Panc1 (cell line): ENCODE results near the gene CES2. TPM values are rescaled to one million over a fixed set of nuclear protein-coding genes. Genes with fewer than 3 reads are reported as not detected.

Experiments
- ATAC-seq: fragments of 200-7000 bp; cut with Tn5 transposase; 2 replicates; pipeline ENCODE4 v1.9.1; 2020; ENCODE audit warnings: mild to moderate bottlenecking, moderate library complexity
- BruUV-seq: library from RNA; stranded (reverse); fragments of 400-500 nt; replicated peaks from 2 replicates; lab custom pipeline; 2021; lab: Mats Ljungman, UMichigan
- CTCF ChIA-PET: fragments of 300-600 bp; sonication (Branson Sonifier 250); formaldehyde crosslinking; loops from one replicate; lab custom pipeline; 2022; ENCODE audit warnings: antibody characterized with exemption; lab: Charles Lee
- POLR2A ChIA-PET: fragments of 300-600 bp; sonication (Branson Sonifier 250); formaldehyde crosslinking; loops from one replicate; lab custom pipeline; 2022; ENCODE audit warnings: antibody characterized with exemption; lab: Charles Lee
- DNase-seq: peaks from one replicate; pipeline ENCODE4 v3.0.0-alpha.2; 2010; ENCODE audit warnings: low read depth, low spot score
- H3K27ac ChIP-seq: 2 replicates; pipeline ENCODE4 v1.5.1; 2011; ENCODE audit warnings: mild to moderate bottlenecking, low read length, inconsistent platforms
- H3K27me3 ChIP-seq: fragments of 200-500 bp; sonication (Bioruptor generic); 2 replicates; pipeline ENCODE4 v1.6.0; 2014; ENCODE audit warnings: low read length, inconsistent platforms; ENCODE audit not compliant: control insufficient read depth, insufficient read depth
- H3K36me3 ChIP-seq: fragments of 200-500 bp; sonication (Bioruptor generic); 2 replicates; pipeline ENCODE4 v1.5.1; 2014; ENCODE audit warnings: inconsistent platforms, mild to moderate bottlenecking, low read length, moderate library complexity; ENCODE audit not compliant: control insufficient read depth, insufficient read depth
- H3K4me1 ChIP-seq: 2 replicates; pipeline ENCODE4 v1.5.1; 2011; ENCODE audit warnings: inconsistent platforms, mild to moderate bottlenecking, low read length, moderate library complexity; ENCODE audit not compliant: control insufficient read depth, insufficient read depth
- H3K4me3 ChIP-seq, 2 experiments: 2 replicates each; pipeline ENCODE4 v1.5.1; 2011 to 2012; ENCODE audit warnings: low read depth in 2 of 2, low read length in 2 of 2, mild to moderate bottlenecking in 2 of 2, inconsistent platforms in 1 of 2, moderate library complexity in 1 of 2
- H3K9me3 ChIP-seq: fragments of 200-500 bp; sonication (Bioruptor generic); 2 replicates; pipeline ENCODE4 v1.5.1; 2014; ENCODE audit warnings: low read depth, mild to moderate bottlenecking, inconsistent platforms, low read length, moderate library complexity; ENCODE audit not compliant: control insufficient read depth, insufficient read depth
- POLR2AphosphoS5 ChIP-seq: IDR thresholded peaks from 2 replicates; pipeline ENCODE4 v1.6.1; 2012; ENCODE audit warnings: mild to moderate bottlenecking, low read depth, low read length, moderate library complexity
- REST ChIP-seq, 2 experiments: IDR thresholded peaks; 2 replicates each; pipeline ENCODE4 v1.6.1; 2011 to 2012; ENCODE audit warnings: low read depth in 2 of 2, control low read depth in 1 of 2, low read length in 1 of 2, mild to moderate bottlenecking in 1 of 2, moderate library complexity in 1 of 2; ENCODE audit not compliant: insufficient read depth in 1 of 2
- SIN3A ChIP-seq: IDR thresholded peaks from 2 replicates; pipeline ENCODE4 v1.6.1; 2012; ENCODE audit warnings: low read depth, mild to moderate bottlenecking, low read length, moderate library complexity, borderline replicate concordance; ENCODE audit not compliant: insufficient read depth
- TCF7L2 ChIP-seq: IDR thresholded peaks from 2 replicates; pipeline ENCODE4 v1.6.1; 2011; ENCODE audit warnings: mild to moderate bottlenecking, low read depth, low read length, inconsistent platforms
- in situ Hi-C: cut with HindIII; loops from 2 replicates; pipeline ENCODE4 v1.10.0; 2016; ENCODE audit warnings: low sequenced_read_pairs, low pct_unique_long_range_greater_than_20kb
- intact Hi-C: fragments of 100-400 bp; cut with micrococcal nuclease; formaldehyde crosslinking; loops from one replicate; pipeline ENCODE4 v1.10.0; 2022; ENCODE audit not compliant: unreplicated experiment
- total RNA-seq: library from RNA; stranded (reverse); gene quantifications from one replicate; pipeline ENCODE4 v1.2.1, GENCODE V29; 2021; ENCODE audit not compliant: unreplicated experiment
- TF ChIP-seq, protein P1 (sequence below): fragments of 450-650 bp; IDR thresholded peaks from 2 replicates; pipeline ENCODE4 v1.5.1; 2017; ENCODE audit warnings: mild to moderate bottlenecking

The CES2 gene
- total RNA-seq, 1 experiment from 2014 or later = 26.3 TPM

- Histone ChIP-seq H3K27ac (no peak overlapping the region), H3K4me3 (no peak overlapping the region), H3K9me3 (no peaks in the 10 kb centered on the region), H3K36me3 (no peaks in the 10 kb centered on the region), H3K27me3 (no peaks in the 10 kb centered on the region), H3K4me1 (no peaks in the 10 kb centered on the region)
- CTCF ChIA-PET = interaction anchor here (0.6 to 1.2 kb wide), 2 partner anchors 15 to 18 kb away, joined by 3 to 4 read pairs; no protein-coding TSS in a partner anchor
- BruUV-seq = no TSS peak
- TF ChIP-seq REST (IDR thresholded peaks at IDR 0.05; ENCODE audit: insufficient read depth in 1 of 2, low read depth in 2 of 2, low read length in 1 of 2) (no peak), POLR2AphosphoS5 (no peak)
- ATAC-seq (peak; percentile 42; the same call in 1 of the 2 replicates), DNase-seq (no peak)
- intact Hi-C loops = no loop called here
- in situ Hi-C loops = no loop called here
- POLR2A ChIA-PET = no interaction called here
Measured at GRCh38 chr16:66910175-66910940, 25.0 kb upstream of the CES2 start.

- Histone ChIP-seq H3K36me3 (no peaks in the 10 kb centered on the region), H3K4me1 (no peaks in the 10 kb centered on the region), H3K27me3 (no peaks in the 10 kb centered on the region), H3K4me3 (no peak overlapping the region), H3K27ac (no peak overlapping the region), H3K9me3 (no peaks in the 10 kb centered on the region)
- POLR2A ChIA-PET = no interaction called here
- no peak for ATAC-seq
- intact Hi-C loops = no loop called here
- BruUV-seq = no TSS peak
- CTCF ChIA-PET = no interaction called here
- TF ChIP-seq REST (IDR thresholded peaks at IDR 0.05; ENCODE audit: insufficient read depth in 1 of 2, low read depth in 2 of 2, low read length in 1 of 2) = no peak
- no peak for TF ChIP-seq SIN3A
- TF ChIP-seq, protein P1, sequence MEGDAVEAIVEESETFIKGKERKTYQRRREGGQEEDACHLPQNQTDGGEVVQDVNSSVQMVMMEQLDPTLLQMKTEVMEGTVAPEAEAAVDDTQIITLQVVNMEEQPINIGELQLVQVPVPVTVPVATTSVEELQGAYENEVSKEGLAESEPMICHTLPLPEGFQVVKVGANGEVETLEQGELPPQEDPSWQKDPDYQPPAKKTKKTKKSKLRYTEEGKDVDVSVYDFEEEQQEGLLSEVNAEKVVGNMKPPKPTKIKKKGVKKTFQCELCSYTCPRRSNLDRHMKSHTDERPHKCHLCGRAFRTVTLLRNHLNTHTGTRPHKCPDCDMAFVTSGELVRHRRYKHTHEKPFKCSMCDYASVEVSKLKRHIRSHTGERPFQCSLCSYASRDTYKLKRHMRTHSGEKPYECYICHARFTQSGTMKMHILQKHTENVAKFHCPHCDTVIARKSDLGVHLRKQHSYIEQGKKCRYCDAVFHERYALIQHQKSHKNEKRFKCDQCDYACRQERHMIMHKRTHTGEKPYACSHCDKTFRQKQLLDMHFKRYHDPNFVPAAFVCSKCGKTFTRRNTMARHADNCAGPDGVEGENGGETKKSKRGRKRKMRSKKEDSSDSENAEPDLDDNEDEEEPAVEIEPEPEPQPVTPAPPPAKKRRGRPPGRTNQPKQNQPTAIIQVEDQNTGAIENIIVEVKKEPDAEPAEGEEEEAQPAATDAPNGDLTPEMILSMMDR = no peak
- TF ChIP-seq POLR2AphosphoS5 = no peak
- TF ChIP-seq TCF7L2 = no peak
- in situ Hi-C loops = no loop called here
- no peak for DNase-seq
Measured at GRCh38 chr16:66911112-66911511, 24.2 kb upstream of the CES2 start.
